Fibroblast of lung (primary cell): ENCODE results near the gene SLCO2B1.

ENCODE experiments used
- CTCF ChIP-seq, 2 donors: IDR thresholded peaks in 1 of 2; conservative IDR thresholded peaks in 1 of 2; 1 replicate in 1 of 2; 2 replicates in 1 of 2; pipeline ENCODE4 v1.5.1; 2011 to 2012; ENCODE audit warnings: low read length in 2 of 2, control low read depth in 1 of 2, inconsistent platforms in 1 of 2, low read depth in 1 of 2, mild to moderate bottlenecking in 1 of 2
- EZH2 ChIP-seq: IDR thresholded peaks from 2 replicates; pipeline ENCODE4 v1.5.1; 2012; ENCODE audit warnings: low read length, control low read depth, mild to moderate bottlenecking; ENCODE audit errors: missing control alignments

- TF ChIP-seq CTCF (conservative IDR thresholded peaks at IDR 0.05 in 1 of 2, IDR thresholded peaks at IDR 0.05 in 1 of 2; ENCODE audit: low read depth in 1 of 2, low read length in 2 of 2) (no peak), EZH2 (no peak)
These were observed 78.6 kb downstream of the SLCO2B1 start for GRCh38 chr11:75229466-75229865.
